ENCODE results near the gene KCNH2.

The KCNH2 gene

GRCh38 chr7:150957133-150958020, 20.7 kb downstream of the KCNH2 start:
- DNase-seq = no peak

- DNase-seq = no peak
Measured at GRCh38 chr7:150956395-150957132, 21.6 kb downstream of the KCNH2 start.

GRCh38 chr7:150955519-150956394, 22.4 kb downstream of the KCNH2 start:
- no peak for DNase-seq

- DNase-seq = no peak
Measured at GRCh38 chr7:150954986-150955518, 23.1 kb downstream of the KCNH2 start.

- no peak for DNase-seq
Measured at GRCh38 chr7:150954201-150954985, 23.7 kb downstream of the KCNH2 start.

GRCh38 chr7:150953061-150953997, 24.8 kb downstream of the KCNH2 start:
- DNase-seq = no peak

- no peak for DNase-seq
Measured at GRCh38 chr7:150952331-150953050, 25.6 kb downstream of the KCNH2 start.

- no peak for DNase-seq
Measured at GRCh38 chr7:150951521-150951920, 26.6 kb downstream of the KCNH2 start.

- no peak for DNase-seq
Measured at GRCh38 chr7:150951181-150951520, 27.0 kb downstream of the KCNH2 start.

GRCh38 chr7:150950496-150951180, 27.5 kb downstream of the KCNH2 start:
- DNase-seq = no peak

- DNase-seq = no peak
Measured at GRCh38 chr7:150949971-150950491, 28.1 kb downstream of the KCNH2 start.

GRCh38 chr7:150949564-150949963, 28.6 kb downstream of the KCNH2 start:
- DNase-seq = no peak

GRCh38 chr7:150948791-150949251, 29.3 kb downstream of the KCNH2 start:
- DNase-seq = no peak

- no peak for DNase-seq
Measured at GRCh38 chr7:150947761-150948651, 30.1 kb downstream of the KCNH2 start.

GRCh38 chr7:150947241-150947745, 30.8 kb downstream of the KCNH2 start:
- DNase-seq = no peak

GRCh38 chr7:150946421-150947240, 31.5 kb downstream of the KCNH2 start:
- DNase-seq = no peak

GRCh38 chr7:150945853-150946420, 32.2 kb downstream of the KCNH2 start:
- no peak for DNase-seq
